CD14-positive monocyte (primary cell): Measurements from ENCODE around the gene ZFP57. TPM values are rescaled to one million over a fixed set of nuclear protein-coding genes. Genes with fewer than 3 reads are reported as not detected.

ENCODE experiments used
- DNase-seq, 3 donors: peaks; one replicate each; pipeline ENCODE4 v3.0.0-alpha.2; 2011 to 2022
- H2AFZ ChIP-seq: 2 replicates; pipeline ENCODE4 v1.6.0; 2012; ENCODE audit warnings: mild to moderate bottlenecking, low read depth, low read length, inconsistent platforms; ENCODE audit not compliant: insufficient read depth, poor library complexity, severe bottlenecking
- H3K27ac ChIP-seq, 2 donors: 1 replicate in 1 of 2; 2 replicates in 1 of 2; pipeline ENCODE4 v1.5.1; 2012 to 2013; ENCODE audit warnings: low read length in 2 of 2, control low read depth in 1 of 2, inconsistent platforms in 1 of 2, low read depth in 1 of 2, mild to moderate bottlenecking in 1 of 2
- H3K27me3 ChIP-seq, 2 donors: one replicate each; pipeline versions ENCODE4 v1.6.0 to v1.6.1; 2011 to 2013; ENCODE audit warnings: low read length in 2 of 2; ENCODE audit not compliant: control insufficient read depth in 2 of 2, insufficient read depth in 2 of 2
- H3K36me3 ChIP-seq, 2 donors: replicated peaks in 1 of 2; 1 replicate in 1 of 2; 2 replicates in 1 of 2; pipeline versions ENCODE4 v1.5.1 to v1.6.1; 2012 to 2013; ENCODE audit warnings: low read length in 2 of 2, control low read depth in 1 of 2, inconsistent platforms in 1 of 2, mild to moderate bottlenecking in 1 of 2; ENCODE audit not compliant: insufficient read depth in 2 of 2, control insufficient read depth in 1 of 2
- H3K4me1 ChIP-seq, 2 donors: 1 replicate in 1 of 2; 2 replicates in 1 of 2; pipeline versions ENCODE4 v1.5.1 to v1.6.1; 2012 to 2013; ENCODE audit warnings: low read length in 2 of 2, control low read depth in 1 of 2, inconsistent platforms in 1 of 2, mild to moderate bottlenecking in 1 of 2, moderate library complexity in 1 of 2; ENCODE audit not compliant: insufficient read depth in 2 of 2, control insufficient read depth in 1 of 2
- H3K4me2 ChIP-seq: replicated peaks from 2 replicates; pipeline ENCODE3; 2012; ENCODE audit warnings: low read length, moderate library complexity, mild to moderate bottlenecking; ENCODE audit not compliant: poor library complexity, severe bottlenecking; ENCODE audit errors: extremely low read depth
- H3K4me3 ChIP-seq, 3 experiments: fragments of 200-600 bp in 1 of 3; sonication (generic) in 1 of 3; replicated peaks in 1 of 3; 1 replicate in 2 of 3; 2 replicates in 1 of 3; pipeline ENCODE4 v1.5.1; 2011 to 2013; ENCODE audit warnings: low read length in 3 of 3, mild to moderate bottlenecking in 3 of 3, control low read depth in 2 of 3, low read depth in 2 of 3, inconsistent platforms in 1 of 3, moderate library complexity in 1 of 3
- H3K79me2 ChIP-seq: 2 replicates; pipeline ENCODE4 v1.6.0; 2012; ENCODE audit warnings: mild to moderate bottlenecking, control low read depth, inconsistent platforms, low read length, moderate library complexity; ENCODE audit not compliant: insufficient read depth
- H3K9ac ChIP-seq: 2 replicates; pipeline ENCODE4 v1.6.0; 2017; ENCODE audit warnings: low read length, mild to moderate bottlenecking; ENCODE audit not compliant: insufficient read depth, poor library complexity, severe bottlenecking
- H3K9me3 ChIP-seq, 2 donors: replicated peaks in 1 of 2; 1 replicate in 1 of 2; 2 replicates in 1 of 2; pipeline versions ENCODE4 v1.5.1 to v1.6.1; 2012 to 2013; ENCODE audit warnings: low read length in 2 of 2, control low read depth in 1 of 2; ENCODE audit not compliant: control insufficient read depth in 1 of 2, insufficient read depth in 1 of 2
- H4K20me1 ChIP-seq: 2 replicates; pipeline ENCODE4 v1.6.0; 2012; ENCODE audit warnings: mild to moderate bottlenecking, low read length, control low read depth, moderate library complexity; ENCODE audit not compliant: insufficient read depth
- H3K27ac Mint-ChIP-seq, 7 donors: one replicate each; pipeline ENCODE4 v1.8.0; 2020; ENCODE audit warnings: mild to moderate bottlenecking in 7 of 7, mixed read lengths in 7 of 7, moderate library complexity in 6 of 7, inconsistent platforms in 2 of 7
- H3K27me3 Mint-ChIP-seq, 3 donors: one replicate each; pipeline ENCODE4 v1.8.0; 2021 to 2022; ENCODE audit warnings: low read depth in 3 of 3, mild to moderate bottlenecking in 3 of 3, mixed read lengths in 3 of 3, moderate library complexity in 3 of 3, inconsistent platforms in 1 of 3
- H3K36me3 Mint-ChIP-seq, 2 donors: one replicate each; pipeline ENCODE4 v1.8.0; 2020; ENCODE audit warnings: mixed read lengths in 2 of 2, inconsistent platforms in 1 of 2, mild to moderate bottlenecking in 1 of 2
- H3K4me1 Mint-ChIP-seq: one replicate; pipeline ENCODE4 v1.8.0; 2020; ENCODE audit warnings: mild to moderate bottlenecking, mixed read lengths
- H3K4me3 Mint-ChIP-seq, 2 donors: one replicate each; pipeline ENCODE4 v1.8.0; 2020; ENCODE audit warnings: mild to moderate bottlenecking in 2 of 2, mixed read lengths in 2 of 2, moderate library complexity in 1 of 2
- H3K9me3 Mint-ChIP-seq, 7 donors: one replicate each; pipeline ENCODE4 v1.8.0; 2020 to 2022; ENCODE audit warnings: mixed read lengths in 7 of 7, mild to moderate bottlenecking in 6 of 7, moderate library complexity in 6 of 7, inconsistent platforms in 2 of 7
- WGBS: methylation state at CpG from one replicate; pipeline ENCODE4 v1.1.5; 2013; ENCODE audit warnings: missing lambda C conversion rate; ENCODE audit not compliant: insufficient coverage; 5-methylcytosine and 5-hydroxymethylcytosine counted together
- intact Hi-C, 2 donors: fragments of 100-400 bp; cut with micrococcal nuclease; formaldehyde crosslinking; loops; one replicate each; pipeline versions ENCODE4 v1.15.0 to v1.15.1; 2023
- polyA plus RNA-seq, 3 donors: library from polyadenylated mRNA; depleted of rRNA in 1 of 3; unstranded in 2 of 3; stranded (reverse) in 1 of 3; fragments of 300-500 nt in 2 of 3; fragments of >200 nt in 1 of 3; fragmentation: Illumina TruSeq in 2 of 3; gene quantifications; 1 replicate in 2 of 3; 2 replicates in 1 of 3; pipeline ENCODE4 v1.2.3, GENCODE V29; 2012 to 2021
- TF ChIP-seq, protein P1 (sequence below): fragments of 200-600 bp; IDR thresholded peaks from one replicate; pipeline ENCODE4 v1.8.0; 2022; ENCODE audit warnings: antibody characterized with exemption, mild to moderate bottlenecking

Gene ZFP57
- polyA plus RNA-seq, 3 donors, result 0.72 TPM; not detected in 2

DNA sequence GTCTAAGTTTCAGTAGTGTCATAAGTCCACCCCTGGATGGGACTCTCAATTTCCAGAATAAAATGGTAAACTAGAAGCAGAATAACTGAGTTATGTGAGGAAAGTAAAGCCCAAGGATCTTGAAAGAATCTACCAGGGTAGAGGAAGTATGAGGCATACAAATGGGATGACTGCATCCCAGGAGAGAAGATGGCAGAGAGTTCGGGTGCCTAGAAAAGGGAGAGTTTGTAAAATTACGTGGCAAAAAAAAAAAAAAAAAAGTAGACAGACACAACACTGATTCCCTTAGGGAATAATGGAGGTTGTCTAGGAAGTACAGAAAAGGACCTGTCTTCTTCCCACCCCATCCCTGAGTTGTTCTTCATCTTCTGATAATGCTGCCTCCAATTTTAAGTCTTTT lies 51.4 kb downstream of the ZFP57 start:
- Mint-ChIP-seq H3K4me1 (peaks cover 65% of the 10 kb centered on the region), H3K27me3 (peaks cover 42 to 72% (median 53%) of the 10 kb centered on the region in 3 donors), H3K9me3 (peaks cover 0 to 10% (median 1%) of the 10 kb centered on the region in 7 donors), H3K36me3 (peaks cover 21 to 34% of the 10 kb centered on the region in 2 donors), H3K4me3 (peak overlapping the region in 1 of 2 donors; percentile 97), H3K27ac (no peak overlapping the region)
- Histone ChIP-seq H3K79me2 (peaks cover 14% of the 10 kb centered on the region), H3K4me2 (no peak overlapping the region), H4K20me1 (peaks cover 49% of the 10 kb centered on the region), H3K4me1 (peaks cover 49 to 59% of the 10 kb centered on the region in 2 donors), H3K27me3 (peaks cover 2 to 64% of the 10 kb centered on the region in 2 donors), H3K36me3 (no peaks in the 10 kb centered on the region), H3K27ac (no peak overlapping the region), H3K9me3 (no peaks in the 10 kb centered on the region), H3K9ac (no peak overlapping the region), H2AFZ (no peak overlapping the region), H3K4me3 (peak overlapping the region in 1 of 3 experiments; percentile 85)
- DNase-seq, result no peak
- TF ChIP-seq, protein P1, sequence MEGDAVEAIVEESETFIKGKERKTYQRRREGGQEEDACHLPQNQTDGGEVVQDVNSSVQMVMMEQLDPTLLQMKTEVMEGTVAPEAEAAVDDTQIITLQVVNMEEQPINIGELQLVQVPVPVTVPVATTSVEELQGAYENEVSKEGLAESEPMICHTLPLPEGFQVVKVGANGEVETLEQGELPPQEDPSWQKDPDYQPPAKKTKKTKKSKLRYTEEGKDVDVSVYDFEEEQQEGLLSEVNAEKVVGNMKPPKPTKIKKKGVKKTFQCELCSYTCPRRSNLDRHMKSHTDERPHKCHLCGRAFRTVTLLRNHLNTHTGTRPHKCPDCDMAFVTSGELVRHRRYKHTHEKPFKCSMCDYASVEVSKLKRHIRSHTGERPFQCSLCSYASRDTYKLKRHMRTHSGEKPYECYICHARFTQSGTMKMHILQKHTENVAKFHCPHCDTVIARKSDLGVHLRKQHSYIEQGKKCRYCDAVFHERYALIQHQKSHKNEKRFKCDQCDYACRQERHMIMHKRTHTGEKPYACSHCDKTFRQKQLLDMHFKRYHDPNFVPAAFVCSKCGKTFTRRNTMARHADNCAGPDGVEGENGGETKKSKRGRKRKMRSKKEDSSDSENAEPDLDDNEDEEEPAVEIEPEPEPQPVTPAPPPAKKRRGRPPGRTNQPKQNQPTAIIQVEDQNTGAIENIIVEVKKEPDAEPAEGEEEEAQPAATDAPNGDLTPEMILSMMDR, result no peak
- intact Hi-C loops, result no loop called here
- no CpG with 5 or more reads among the region's 2 CpGs for WGBS

DNA sequence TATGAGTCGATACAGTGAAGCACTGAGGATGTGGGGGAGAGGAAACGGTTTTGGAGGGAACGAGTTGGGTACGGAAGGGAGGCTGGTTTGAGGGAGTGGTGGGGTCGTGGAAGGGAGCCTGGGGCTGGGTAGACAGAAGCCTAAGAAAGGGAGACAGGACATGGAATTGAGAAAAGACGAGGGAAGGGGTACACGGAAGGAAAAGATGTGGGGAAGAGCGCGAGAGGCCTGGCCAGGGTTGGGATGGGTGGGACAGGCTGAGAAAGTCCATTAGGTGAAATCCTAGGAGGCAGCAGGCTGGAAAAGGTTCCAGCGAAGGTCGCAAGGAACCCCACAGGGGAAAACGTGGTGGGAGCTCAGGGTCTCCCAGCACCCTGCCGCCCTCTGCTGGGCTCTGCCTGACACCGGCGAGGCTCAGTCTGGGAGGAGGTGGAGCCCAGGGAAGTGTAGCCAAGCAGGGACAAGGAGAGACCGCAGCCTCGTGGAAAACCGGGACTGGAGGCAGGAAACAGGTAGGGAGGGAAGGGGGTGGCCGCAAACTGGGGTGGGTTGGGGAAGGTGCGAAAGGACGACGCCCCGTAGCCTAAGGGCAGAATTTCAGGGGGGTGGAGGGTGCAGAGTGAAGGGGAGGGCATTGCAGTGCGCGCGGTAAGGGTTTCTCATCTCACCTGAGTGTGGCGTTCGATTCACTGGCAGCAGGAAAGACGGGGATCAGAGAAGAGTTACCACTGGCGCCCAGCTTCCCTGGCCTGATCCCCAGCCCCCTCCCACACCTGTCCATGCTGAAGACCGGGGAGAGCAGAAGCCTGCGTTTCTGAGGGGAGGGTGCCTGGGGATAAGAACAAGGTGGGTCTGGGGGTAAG lies 52.3 kb downstream of the ZFP57 start:
- Mint-ChIP-seq H3K36me3 (peaks cover 27 to 43% of the 10 kb centered on the region in 2 donors), H3K4me1 (peaks cover 63% of the 10 kb centered on the region), H3K27ac (peak overlapping the region in 5 of 7 donors; percentile 8 to 76 (median 41)), H3K4me3 (peak overlapping the region; percentile 87 to 97), H3K9me3 (peaks cover 0 to 10% (median 1%) of the 10 kb centered on the region in 7 donors), H3K27me3 (peaks cover 41 to 74% (median 57%) of the 10 kb centered on the region in 3 donors)
- peak overlapping the region; percentile 75 for H2AFZ ChIP-seq
- no peak overlapping the region for H3K27ac ChIP-seq
- H3K27me3 ChIP-seq, result peaks cover 2 to 64% of the 10 kb centered on the region in 2 donors
- TF ChIP-seq, protein P1, result peak; percentile 72
- intact Hi-C loops, result no loop called here
- peak in 1 of 3 donors; percentile 42 for DNase-seq
- H4K20me1 ChIP-seq, result peaks cover 49% of the 10 kb centered on the region
- H3K36me3 ChIP-seq, result peaks cover 0 to 6% of the 10 kb centered on the region in 2 donors
- peak overlapping the region; percentile 48 for H3K9ac ChIP-seq
- peak overlapping the region; percentile 95 for H3K4me2 ChIP-seq
- WGBS, result under 1% methylated on average over 23 of the region's 32 CpGs
- H3K79me2 ChIP-seq, result peaks cover 13% of the 10 kb centered on the region
- H3K9me3 ChIP-seq, result no peaks in the 10 kb centered on the region
- H3K4me3 ChIP-seq, result peak overlapping the region; percentile 54 to 85 (median 63)
- peaks cover 40 to 49% of the 10 kb centered on the region in 2 donors for H3K4me1 ChIP-seq
